ENCODE measurements around the gene METTL26. TPM values are rescaled to one million over a fixed set of nuclear protein-coding genes. Genes with fewer than 3 reads are reported as not detected.
A peak's percentile ranks its signal among the peaks of the same experiment; 100 is the strongest.

The METTL26 gene
- total RNA-seq, 1 donor from 2014 or later: 73.2 TPM

DNA sequence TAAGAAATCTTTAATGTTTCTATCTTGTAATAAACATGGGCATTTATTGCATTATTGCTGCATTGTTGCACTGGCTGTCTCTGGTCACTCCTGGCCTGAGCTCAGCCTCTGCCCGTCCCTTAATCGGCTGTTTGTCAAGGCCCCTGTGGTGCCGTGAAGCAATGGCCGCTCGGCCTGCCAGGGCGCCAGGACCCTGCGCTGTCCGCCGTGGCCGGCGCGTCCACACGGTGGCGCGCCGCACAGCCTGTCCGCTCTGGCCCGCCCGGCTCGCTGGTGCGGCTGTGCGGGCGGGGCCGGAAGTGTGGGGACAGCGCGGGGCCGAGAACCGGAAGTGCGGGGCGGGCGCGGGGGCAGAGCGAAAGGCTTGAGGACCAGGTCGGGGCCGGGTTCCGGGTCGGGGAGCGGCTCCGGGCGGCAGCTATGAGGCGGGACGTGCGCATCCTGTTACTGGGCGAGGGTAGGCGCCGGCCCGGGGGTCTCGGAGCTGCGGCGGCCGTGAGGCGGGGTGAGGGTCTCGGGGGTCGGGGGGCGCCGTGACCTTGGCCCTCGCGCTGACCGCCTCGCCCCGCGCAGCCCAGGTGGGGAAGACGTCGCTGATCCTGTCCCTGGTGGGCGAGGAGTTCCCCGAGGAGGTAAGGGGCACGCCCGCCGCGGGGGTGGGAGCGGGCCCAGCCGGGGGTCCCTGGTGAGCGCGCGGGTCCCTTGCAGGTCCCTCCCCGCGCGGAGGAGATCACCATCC lies 31.8 kb upstream of the METTL26 start, which contains the start of gene RHOT2:
RHOT2 (plus strand) TSS at position 353 of the 739 bp plus-strand sequence; CDS start at position 421, 68 bp downstream.
- H3K36me3 Mint-ChIP-seq: peaks cover 2% of the 10 kb centered on the region
- TF ChIP-seq, protein P1, sequence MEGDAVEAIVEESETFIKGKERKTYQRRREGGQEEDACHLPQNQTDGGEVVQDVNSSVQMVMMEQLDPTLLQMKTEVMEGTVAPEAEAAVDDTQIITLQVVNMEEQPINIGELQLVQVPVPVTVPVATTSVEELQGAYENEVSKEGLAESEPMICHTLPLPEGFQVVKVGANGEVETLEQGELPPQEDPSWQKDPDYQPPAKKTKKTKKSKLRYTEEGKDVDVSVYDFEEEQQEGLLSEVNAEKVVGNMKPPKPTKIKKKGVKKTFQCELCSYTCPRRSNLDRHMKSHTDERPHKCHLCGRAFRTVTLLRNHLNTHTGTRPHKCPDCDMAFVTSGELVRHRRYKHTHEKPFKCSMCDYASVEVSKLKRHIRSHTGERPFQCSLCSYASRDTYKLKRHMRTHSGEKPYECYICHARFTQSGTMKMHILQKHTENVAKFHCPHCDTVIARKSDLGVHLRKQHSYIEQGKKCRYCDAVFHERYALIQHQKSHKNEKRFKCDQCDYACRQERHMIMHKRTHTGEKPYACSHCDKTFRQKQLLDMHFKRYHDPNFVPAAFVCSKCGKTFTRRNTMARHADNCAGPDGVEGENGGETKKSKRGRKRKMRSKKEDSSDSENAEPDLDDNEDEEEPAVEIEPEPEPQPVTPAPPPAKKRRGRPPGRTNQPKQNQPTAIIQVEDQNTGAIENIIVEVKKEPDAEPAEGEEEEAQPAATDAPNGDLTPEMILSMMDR (IDR thresholded peaks at IDR 0.05; ENCODE audit: unreplicated experiment): peak; percentile 58

DNA sequence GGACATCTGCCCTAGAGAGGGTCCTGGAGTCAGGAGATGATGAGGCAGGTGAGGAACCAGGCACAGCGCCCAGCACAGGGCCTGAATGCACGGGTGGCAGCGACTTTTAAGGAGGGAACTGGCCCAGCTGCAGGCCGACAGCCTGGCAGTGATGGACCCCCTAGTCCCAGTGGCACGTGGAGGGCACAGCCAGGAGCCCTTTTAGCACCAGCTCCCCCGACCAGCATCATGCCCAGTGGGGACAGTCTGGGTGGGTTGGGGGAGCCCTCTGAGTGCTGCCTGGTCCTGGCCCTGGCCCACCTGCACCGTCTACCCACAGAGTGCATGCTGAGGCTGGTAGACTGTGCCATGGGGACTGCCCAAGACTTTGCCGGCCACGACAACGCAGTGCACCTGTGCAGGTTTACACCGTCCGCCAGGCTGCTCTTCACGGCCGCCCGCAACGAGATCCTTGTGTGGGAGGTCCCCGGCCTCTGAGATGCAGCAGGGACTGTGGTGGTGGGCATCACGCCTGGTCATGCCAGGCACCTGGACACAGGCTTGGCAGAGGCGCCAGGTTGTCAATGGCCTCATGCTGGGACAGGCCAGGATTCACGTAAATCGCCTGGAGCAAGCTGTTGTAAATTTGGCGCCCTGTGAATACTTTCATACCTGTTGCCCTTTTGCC lies 31.1 kb upstream of the METTL26 start:
- peaks cover 2% of the 10 kb centered on the region for H3K36me3 Mint-ChIP-seq
- H3K27me3 Mint-ChIP-seq (ENCODE audit: low read depth): no peaks in the 10 kb centered on the region
- no peaks in the 10 kb centered on the region for H3K9me3 Mint-ChIP-seq
- H3K27ac Mint-ChIP-seq: peak overlapping the region; percentile 61
- TF ChIP-seq, protein P1 (IDR thresholded peaks at IDR 0.05; ENCODE audit: unreplicated experiment): no peak
- DNase-seq (ENCODE audit: low spot score in 2 of 2, unreplicated experiment in 2 of 2): no peak
- peaks cover 5% of the 10 kb centered on the region for H3K4me1 Mint-ChIP-seq
- peak overlapping the region; percentile 74 for H3K4me3 Mint-ChIP-seq

More for the DNA sequence above, 31.8 kb upstream of the METTL26 start, which contains the start of gene RHOT2:
- H3K27me3 Mint-ChIP-seq (ENCODE audit: low read depth): no peaks in the 10 kb centered on the region
- peak within 1 kb of the TSS; percentile 61 for H3K27ac Mint-ChIP-seq
- H3K4me3 Mint-ChIP-seq: peak within 1 kb of the TSS; percentile 74
- peaks cover 5% of the 10 kb centered on the region for H3K4me1 Mint-ChIP-seq
- peak; percentile 91 to 92 for DNase-seq (ENCODE audit: low spot score in 2 of 2, unreplicated experiment in 2 of 2)
- H3K9me3 Mint-ChIP-seq: no peaks in the 10 kb centered on the region

DNA sequence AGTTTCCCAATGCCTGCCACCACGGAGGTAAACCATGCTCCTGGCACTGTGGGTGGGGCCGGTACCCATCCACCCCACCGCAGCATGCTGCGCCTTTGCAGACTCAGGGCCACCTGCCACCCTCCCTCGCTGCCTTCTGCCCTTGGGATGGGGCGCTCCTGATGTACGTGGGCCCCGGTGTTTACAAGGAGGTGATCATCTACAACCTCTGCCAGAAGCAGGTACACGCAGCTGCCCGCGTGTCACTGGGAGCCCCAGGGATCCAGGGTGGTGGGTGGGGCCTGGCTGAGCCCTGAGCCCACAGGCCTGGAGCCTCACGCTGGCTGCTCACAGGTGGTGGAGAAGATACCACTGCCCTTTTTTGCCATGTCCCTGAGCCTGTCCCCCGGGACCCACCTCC lies 30.5 kb upstream of the METTL26 start:
- Mint-ChIP-seq H3K9me3 (no peaks in the 10 kb centered on the region), H3K4me3 (no peak overlapping the region), H3K27me3 (ENCODE audit: low read depth) (no peaks in the 10 kb centered on the region), H3K27ac (no peak overlapping the region), H3K4me1 (peaks cover 5% of the 10 kb centered on the region), H3K36me3 (peaks cover 2% of the 10 kb centered on the region)
- DNase-seq (ENCODE audit: low spot score in 2 of 2, unreplicated experiment in 2 of 2): no peak
- TF ChIP-seq, protein P1 (IDR thresholded peaks at IDR 0.05; ENCODE audit: unreplicated experiment): no peak

DNA sequence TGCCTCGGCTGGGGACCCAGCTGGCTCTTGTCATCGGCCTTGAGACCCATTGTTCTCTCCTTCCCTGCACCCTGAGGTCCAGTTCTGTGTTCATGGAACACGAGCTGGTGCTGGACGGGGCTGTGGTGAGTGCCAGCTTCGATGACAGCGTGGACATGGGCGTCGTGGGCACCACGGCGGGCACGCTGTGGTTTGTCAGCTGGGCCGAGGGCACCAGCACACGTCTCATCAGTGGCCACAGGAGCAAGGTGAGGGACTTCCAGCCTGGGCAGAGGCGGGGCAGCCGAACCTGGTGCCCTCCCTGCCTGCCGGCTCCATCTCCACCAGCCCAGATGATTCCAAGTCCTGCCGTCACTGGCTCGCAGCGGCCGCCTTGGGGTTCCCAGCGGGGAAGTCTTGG lies 26.5 kb upstream of the METTL26 start:
- TF ChIP-seq, protein P1 (IDR thresholded peaks at IDR 0.05; ENCODE audit: unreplicated experiment): no peak
- no peaks in the 10 kb centered on the region for H3K9me3 Mint-ChIP-seq
- no peak overlapping the region for H3K4me3 Mint-ChIP-seq
- no peaks in the 10 kb centered on the region for H3K36me3 Mint-ChIP-seq
- no peaks in the 10 kb centered on the region for H3K27me3 Mint-ChIP-seq (ENCODE audit: low read depth)
- H3K27ac Mint-ChIP-seq: no peak overlapping the region
- peaks cover 6% of the 10 kb centered on the region for H3K4me1 Mint-ChIP-seq
- no peak for DNase-seq (ENCODE audit: low spot score in 2 of 2, unreplicated experiment in 2 of 2)

DNA sequence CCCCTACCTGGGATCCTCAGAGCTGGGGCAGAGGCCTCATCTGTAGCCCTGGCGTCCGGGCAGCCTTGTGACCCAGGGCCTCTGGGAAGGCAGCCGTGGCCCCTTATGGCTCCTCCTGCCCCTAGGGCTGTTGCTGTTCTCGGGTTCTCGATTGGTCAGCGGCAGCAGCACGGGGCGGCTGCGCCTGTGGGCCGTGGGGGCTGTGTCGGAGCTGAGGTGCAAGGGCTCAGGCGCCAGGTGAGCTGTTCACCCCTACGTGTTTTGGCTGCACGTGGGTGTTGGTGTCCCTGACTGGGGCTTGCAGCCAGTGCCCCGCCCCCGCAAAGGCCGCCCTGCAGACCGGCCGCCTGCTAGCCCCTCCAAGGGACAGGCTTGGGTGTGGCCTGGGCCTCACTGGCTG lies 26.0 kb upstream of the METTL26 start:
- Mint-ChIP-seq H3K36me3 (no peaks in the 10 kb centered on the region), H3K4me1 (peaks cover 5% of the 10 kb centered on the region), H3K27ac (no peak overlapping the region), H3K4me3 (no peak overlapping the region), H3K27me3 (ENCODE audit: low read depth) (no peaks in the 10 kb centered on the region), H3K9me3 (no peaks in the 10 kb centered on the region)
- TF ChIP-seq, protein P1 (IDR thresholded peaks at IDR 0.05; ENCODE audit: unreplicated experiment): no peak
- DNase-seq (ENCODE audit: low spot score in 2 of 2, unreplicated experiment in 2 of 2): no peak

Measured in mesothelial cell of epicardium (in vitro differentiated cells).